ENCODE measurements around the gene CCDC154. TPM values are rescaled to one million over a fixed set of nuclear protein-coding genes. Genes with fewer than 3 reads are reported as not detected.

CCDC154 gene
- total and polyA plus RNA-seq, 4 donors, result 1.8 to 9.6 (median 2.9) TPM

DNA sequence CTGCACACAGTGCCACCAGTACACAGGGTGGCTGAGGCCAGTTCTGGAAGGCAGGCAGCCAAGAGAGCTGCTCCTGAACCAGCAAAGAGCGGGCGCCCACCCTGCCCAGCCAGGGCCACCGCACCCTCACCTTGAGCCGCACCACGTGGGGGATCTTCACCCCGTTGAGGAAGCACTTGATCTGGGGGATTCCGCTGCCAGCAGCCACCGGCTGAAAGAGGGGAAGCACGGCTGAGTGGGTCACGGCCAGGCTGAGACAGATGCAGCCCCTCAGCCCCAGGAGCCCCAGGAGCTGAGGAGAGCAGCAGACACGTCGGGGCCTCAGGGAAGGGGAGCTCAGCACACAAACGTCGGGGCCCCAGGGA is 14.6 kb upstream of the CCDC154 start:
- DNase-seq (no peak), ATAC-seq (ENCODE audit: low FRiP score) (no peak)
- H3K27ac ChIP-seq (ENCODE audit: low read depth in 1 of 2, low read length in 2 of 2), result no peak overlapping the region
- no peaks in the 10 kb centered on the region for H3K27me3 ChIP-seq (ENCODE audit: control insufficient read depth in 1 of 2, insufficient read depth in 2 of 2, low read length in 1 of 2)
- intact Hi-C loops (cut with DNase I), result no loop called here
- no peaks in the 10 kb centered on the region for H3K4me1 ChIP-seq (ENCODE audit: control insufficient read depth in 1 of 2, insufficient read depth in 2 of 2, low read length in 2 of 2)
- no peaks in the 10 kb centered on the region for H3K9me3 ChIP-seq (ENCODE audit: control insufficient read depth, low read length)
- H3K4me3 ChIP-seq (ENCODE audit: low read length in 2 of 2), result no peak overlapping the region
- 87 to 89% methylated on average over 14 of the region's 14 CpGs for WGBS, 2 donors
- no peaks in the 10 kb centered on the region for H3K36me3 ChIP-seq (ENCODE audit: control insufficient read depth in 1 of 2, insufficient read depth in 2 of 2, low read length in 1 of 2)

GRCh38 chr16:1458336-1458976 is 14.1 kb upstream of the CCDC154 start:
- 93 to 94% methylated on average over 26 of the region's 26 CpGs for whole genome bisulfite sequencing, 2 donors
- intact Hi-C loops (cut with DNase I), result no loop called here
- ATAC-seq (ENCODE audit: low FRiP score) (no peak), DNase-seq (no peak)
- H3K4me3 ChIP-seq (ENCODE audit: low read length in 2 of 2), result no peak overlapping the region
- H3K36me3 ChIP-seq (ENCODE audit: control insufficient read depth in 1 of 2, insufficient read depth in 2 of 2, low read length in 1 of 2), result peaks cover 0 to 3% of the 10 kb centered on the region in 2 donors
- no peak overlapping the region for H3K27ac ChIP-seq (ENCODE audit: low read depth in 1 of 2, low read length in 2 of 2)
- no peaks in the 10 kb centered on the region for H3K4me1 ChIP-seq (ENCODE audit: control insufficient read depth in 1 of 2, insufficient read depth in 2 of 2, low read length in 2 of 2)
- no peaks in the 10 kb centered on the region for H3K27me3 ChIP-seq (ENCODE audit: control insufficient read depth in 1 of 2, insufficient read depth in 2 of 2, low read length in 1 of 2)
- H3K9me3 ChIP-seq (ENCODE audit: control insufficient read depth, low read length), result no peaks in the 10 kb centered on the region

DNA sequence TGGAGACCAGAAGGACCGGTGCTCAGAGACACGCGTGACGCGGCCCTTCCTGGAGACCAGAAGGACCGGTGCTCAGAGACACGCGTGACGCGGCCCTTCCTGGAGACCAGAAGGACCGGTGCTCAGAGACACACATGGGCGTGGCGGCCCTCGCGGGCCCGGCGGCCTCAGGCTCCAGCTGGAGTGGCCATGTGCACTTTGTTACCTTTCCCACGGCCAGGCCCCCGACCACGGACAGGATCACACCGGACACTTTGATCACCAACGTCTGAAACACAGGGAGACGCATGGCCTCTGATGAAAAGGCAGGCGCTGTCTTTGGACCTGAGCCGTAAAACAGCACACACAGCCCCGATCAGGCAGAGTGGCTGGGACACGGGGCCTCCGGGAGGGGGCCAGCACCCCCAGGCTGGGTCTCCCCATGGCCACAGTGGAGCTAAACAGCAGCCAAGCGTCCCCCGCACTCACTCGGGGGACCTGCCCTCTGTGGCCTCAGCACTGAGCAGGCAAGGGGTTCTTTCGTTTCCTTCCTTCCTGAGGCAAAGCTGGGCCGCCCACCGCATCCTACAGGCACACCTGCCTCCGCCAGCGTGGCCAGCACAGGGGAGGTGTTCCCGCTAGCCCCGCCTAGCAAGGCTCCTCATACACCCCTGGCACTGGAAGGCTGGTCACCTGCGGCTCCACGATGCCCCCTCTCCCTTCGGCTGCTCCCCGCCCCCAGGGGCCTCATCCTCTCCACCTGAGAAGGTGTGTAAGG is 13.3 kb upstream of the CCDC154 start:
- no peak for DNase-seq
- Histone ChIP-seq H3K4me3 (ENCODE audit: low read length in 2 of 2) (no peak overlapping the region), H3K27ac (ENCODE audit: low read depth in 1 of 2, low read length in 2 of 2) (no peak overlapping the region), H3K9me3 (ENCODE audit: control insufficient read depth, low read length) (no peaks in the 10 kb centered on the region), H3K27me3 (ENCODE audit: control insufficient read depth in 1 of 2, insufficient read depth in 2 of 2, low read length in 1 of 2) (no peaks in the 10 kb centered on the region), H3K36me3 (ENCODE audit: control insufficient read depth in 1 of 2, insufficient read depth in 2 of 2, low read length in 1 of 2) (peaks cover 0 to 5% of the 10 kb centered on the region in 2 donors), H3K4me1 (ENCODE audit: control insufficient read depth in 1 of 2, insufficient read depth in 2 of 2, low read length in 2 of 2) (no peaks in the 10 kb centered on the region)
- no peak for ATAC-seq (ENCODE audit: low FRiP score)
- 94 to 95% methylated on average over 42 of the region's 42 CpGs for WGBS, 2 donors
- intact Hi-C loops (cut with DNase I), result no loop called here

DNA sequence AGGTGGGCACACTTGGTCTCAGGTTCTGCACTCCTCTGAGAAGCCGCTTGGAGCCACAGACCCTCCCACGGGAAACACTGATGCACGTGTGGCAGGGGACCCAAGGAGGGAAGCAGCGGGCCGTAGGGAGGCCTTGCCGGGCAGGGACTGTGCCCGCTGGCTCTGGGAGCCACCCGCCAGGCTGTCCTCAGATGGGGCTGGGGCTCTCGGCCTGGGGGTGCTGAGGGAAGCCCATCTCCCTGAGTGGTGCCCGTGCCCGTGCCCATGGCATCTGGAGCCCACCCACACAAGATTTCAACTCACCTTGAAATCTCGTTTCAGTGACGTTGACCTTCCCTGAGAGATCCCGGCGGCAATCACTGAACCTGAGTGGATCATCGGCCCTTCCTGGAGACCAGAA is 12.6 kb upstream of the CCDC154 start:
- Histone ChIP-seq H3K27me3 (ENCODE audit: control insufficient read depth in 1 of 2, insufficient read depth in 2 of 2, low read length in 1 of 2) (no peaks in the 10 kb centered on the region), H3K4me1 (ENCODE audit: control insufficient read depth in 1 of 2, insufficient read depth in 2 of 2, low read length in 2 of 2) (no peaks in the 10 kb centered on the region), H3K9me3 (ENCODE audit: control insufficient read depth, low read length) (no peaks in the 10 kb centered on the region), H3K36me3 (ENCODE audit: control insufficient read depth in 1 of 2, insufficient read depth in 2 of 2, low read length in 1 of 2) (peaks cover 0 to 6% of the 10 kb centered on the region in 2 donors), H3K27ac (ENCODE audit: low read depth in 1 of 2, low read length in 2 of 2) (no peak overlapping the region), H3K4me3 (ENCODE audit: low read length in 2 of 2) (no peak overlapping the region)
- ATAC-seq (ENCODE audit: low FRiP score) (no peak), DNase-seq (no peak)
- intact Hi-C loops (cut with DNase I), result no loop called here
- WGBS, 2 donors, result 88 to 91% methylated on average over 16 of the region's 16 CpGs

DNA sequence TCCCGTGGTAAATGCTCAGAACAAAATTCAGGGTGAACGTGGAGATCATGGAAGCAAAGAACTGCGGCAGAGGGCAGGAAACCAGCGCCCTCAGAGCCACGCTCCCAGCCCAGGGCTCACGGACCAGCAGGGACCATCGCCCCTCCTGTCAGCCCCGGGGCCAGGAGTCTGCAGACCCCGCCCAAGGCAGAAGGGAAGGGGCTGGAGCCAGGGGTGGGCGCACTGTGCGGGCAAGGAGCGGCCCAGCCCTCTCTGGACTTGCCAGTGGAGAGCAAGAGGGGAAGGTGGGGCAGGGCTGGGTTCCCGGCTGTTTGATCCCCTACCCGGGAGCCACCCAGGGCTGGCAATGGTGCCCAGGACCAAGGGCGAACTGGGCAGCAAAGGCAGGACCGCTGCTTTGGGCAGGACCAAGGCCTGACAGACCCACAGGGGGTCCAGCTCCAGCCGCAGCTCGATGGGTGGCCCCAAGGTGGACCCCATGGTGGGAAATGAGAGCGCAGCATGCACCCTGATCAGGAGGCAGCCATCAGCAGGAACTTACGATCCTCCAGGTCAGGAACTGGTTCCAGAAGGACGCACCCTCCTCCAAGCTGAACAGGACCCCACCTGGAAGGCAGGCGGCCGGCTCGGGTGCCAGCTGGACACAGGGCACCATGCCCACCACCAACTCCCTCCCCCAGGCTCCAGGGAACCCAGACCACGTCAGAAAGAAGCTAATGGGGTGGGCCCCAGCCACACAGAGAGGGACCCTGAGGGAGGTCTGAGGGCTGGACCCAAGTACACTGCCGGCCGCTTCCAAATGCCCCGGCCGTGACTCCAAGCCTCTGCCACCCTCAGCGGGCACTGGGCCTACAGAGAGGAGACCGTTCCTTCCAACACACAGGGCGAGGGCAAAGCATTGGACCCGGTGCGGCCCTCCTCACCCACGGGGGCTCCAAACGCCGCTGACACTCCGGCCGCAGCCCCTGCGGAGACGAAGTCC is 11.1 kb upstream of the CCDC154 start:
- H3K4me1 ChIP-seq (ENCODE audit: control insufficient read depth in 1 of 2, insufficient read depth in 2 of 2, low read length in 2 of 2), result no peaks in the 10 kb centered on the region
- no peak overlapping the region for H3K27ac ChIP-seq (ENCODE audit: low read depth in 1 of 2, low read length in 2 of 2)
- DNase-seq (no peak), ATAC-seq (ENCODE audit: low FRiP score) (no peak)
- no peaks in the 10 kb centered on the region for H3K27me3 ChIP-seq (ENCODE audit: control insufficient read depth in 1 of 2, insufficient read depth in 2 of 2, low read length in 1 of 2)
- peaks cover 0 to 6% of the 10 kb centered on the region in 2 donors for H3K36me3 ChIP-seq (ENCODE audit: control insufficient read depth in 1 of 2, insufficient read depth in 2 of 2, low read length in 1 of 2)
- no peaks in the 10 kb centered on the region for H3K9me3 ChIP-seq (ENCODE audit: control insufficient read depth, low read length)
- intact Hi-C loops (cut with DNase I), result no loop called here
- H3K4me3 ChIP-seq (ENCODE audit: low read length in 2 of 2), result no peak overlapping the region
- WGBS, 2 donors, result 92 to 94% methylated on average over 40 to 41 of the region's 41 CpGs

- Histone ChIP-seq H3K4me3 (ENCODE audit: low read length in 2 of 2) (no peak overlapping the region), H3K9me3 (ENCODE audit: control insufficient read depth, low read length) (no peaks in the 10 kb centered on the region), H3K27me3 (ENCODE audit: control insufficient read depth in 1 of 2, insufficient read depth in 2 of 2, low read length in 1 of 2) (no peaks in the 10 kb centered on the region), H3K4me1 (ENCODE audit: control insufficient read depth in 1 of 2, insufficient read depth in 2 of 2, low read length in 2 of 2) (no peaks in the 10 kb centered on the region), H3K27ac (ENCODE audit: low read depth in 1 of 2, low read length in 2 of 2) (no peak overlapping the region), H3K36me3 (ENCODE audit: control insufficient read depth in 1 of 2, insufficient read depth in 2 of 2, low read length in 1 of 2) (peaks cover 0 to 6% of the 10 kb centered on the region in 2 donors)
- intact Hi-C loops (cut with DNase I), result no loop called here
- ATAC-seq (ENCODE audit: low FRiP score) (no peak), DNase-seq (no peak)
- WGBS, 2 donors, result 92 to 93% methylated on average over 17 of the region's 17 CpGs
These were observed 10.2 kb upstream of the CCDC154 start for GRCh38 chr16:1454561-1454960.

- no peak for ATAC-seq (ENCODE audit: low FRiP score)
- intact Hi-C loops (cut with DNase I), result no loop called here
- Histone ChIP-seq H3K9me3 (ENCODE audit: control insufficient read depth, low read length) (no peaks in the 10 kb centered on the region), H3K36me3 (ENCODE audit: control insufficient read depth in 1 of 2, insufficient read depth in 2 of 2, low read length in 1 of 2) (peaks cover 0 to 6% of the 10 kb centered on the region in 2 donors), H3K27ac (ENCODE audit: low read depth in 1 of 2, low read length in 2 of 2) (no peak overlapping the region), H3K4me3 (ENCODE audit: low read length in 2 of 2) (no peak overlapping the region), H3K27me3 (ENCODE audit: control insufficient read depth in 1 of 2, insufficient read depth in 2 of 2, low read length in 1 of 2) (no peaks in the 10 kb centered on the region), H3K4me1 (ENCODE audit: control insufficient read depth in 1 of 2, insufficient read depth in 2 of 2, low read length in 2 of 2) (no peaks in the 10 kb centered on the region)
- no peak for DNase-seq
- WGBS, 2 donors, result 94 to 96% methylated on average over 18 to 19 of the region's 19 CpGs
These were observed 9.0 kb upstream of the CCDC154 start for GRCh38 chr16:1453316-1453715.

DNA sequence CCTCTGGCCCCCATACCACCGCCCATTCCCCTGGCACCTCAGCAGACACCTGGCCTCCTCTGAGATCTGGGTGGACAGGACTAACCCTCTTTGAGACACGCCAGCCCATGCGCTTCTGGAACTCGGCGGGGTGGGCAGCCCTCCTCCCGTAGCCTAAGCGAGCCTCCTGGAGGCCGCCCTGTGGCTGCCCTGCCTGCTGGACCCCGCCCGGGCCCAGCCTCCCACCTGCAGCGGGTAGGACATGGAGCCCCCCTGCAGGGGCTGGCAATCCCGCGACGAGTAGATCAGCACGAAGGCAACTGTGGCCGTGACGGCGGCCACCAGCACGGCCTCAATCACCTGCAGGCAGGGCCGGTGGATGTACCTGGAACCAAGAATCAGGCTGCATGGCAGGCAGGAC is 8.2 kb upstream of the CCDC154 start:
- no peaks in the 10 kb centered on the region for H3K27me3 ChIP-seq (ENCODE audit: control insufficient read depth in 1 of 2, insufficient read depth in 2 of 2, low read length in 1 of 2)
- no peak overlapping the region for H3K4me3 ChIP-seq (ENCODE audit: low read length in 2 of 2)
- 93 to 95% methylated on average over 20 of the region's 20 CpGs for WGBS, 2 donors
- no peak for DNase-seq
- H3K4me1 ChIP-seq (ENCODE audit: control insufficient read depth in 1 of 2, insufficient read depth in 2 of 2, low read length in 2 of 2), result no peaks in the 10 kb centered on the region
- intact Hi-C loops (cut with DNase I), result no loop called here
- H3K36me3 ChIP-seq (ENCODE audit: control insufficient read depth in 1 of 2, insufficient read depth in 2 of 2, low read length in 1 of 2), result peaks cover 0 to 6% of the 10 kb centered on the region in 2 donors
- no peaks in the 10 kb centered on the region for H3K9me3 ChIP-seq (ENCODE audit: control insufficient read depth, low read length)
- ATAC-seq (ENCODE audit: low FRiP score), result no peak
- H3K27ac ChIP-seq (ENCODE audit: low read depth in 1 of 2, low read length in 2 of 2), result no peak overlapping the region

All from aorta (tissue), 5 donors.